Small intestine (tissue), 7 donors: ENCODE measurements around the gene TCF25. TPM values are rescaled to one million over a fixed set of nuclear protein-coding genes. Genes with fewer than 3 reads are reported as not detected.

Experiments
- DNase-seq, 2 donors: peaks; one replicate each; pipeline versions ENCODE4 v3.0.0 to v3.0.0-alpha.2; 2013
- FAIRE-seq: peaks from 2 replicates; lab custom pipeline; 2012; peaks lifted over from hg19 to GRCh38; lab: Jason Lieb, UNC
- H3K27ac ChIP-seq, 3 donors: one replicate each; pipeline ENCODE4 v1.5.1; 2013; ENCODE audit warnings: low read length in 2 of 3, mild to moderate bottlenecking in 2 of 3, control low read depth in 1 of 3, inconsistent platforms in 1 of 3, low read depth in 1 of 3, moderate library complexity in 1 of 3
- H3K27me3 ChIP-seq, 3 donors: one replicate each; pipeline ENCODE4 v1.6.1; 2013; ENCODE audit warnings: low read length in 3 of 3, inconsistent platforms in 1 of 3; ENCODE audit not compliant: control insufficient read depth in 3 of 3, insufficient read depth in 3 of 3
- H3K36me3 ChIP-seq, 3 donors: one replicate each; pipeline ENCODE4 v1.6.1; 2013; ENCODE audit warnings: low read length in 3 of 3, inconsistent platforms in 1 of 3, low read depth in 1 of 3, mild to moderate bottlenecking in 1 of 3, moderate library complexity in 1 of 3; ENCODE audit not compliant: control insufficient read depth in 3 of 3, insufficient read depth in 2 of 3
- H3K4me1 ChIP-seq, 3 donors: one replicate each; pipeline ENCODE4 v1.6.1; 2013; ENCODE audit warnings: low read length in 2 of 3, inconsistent platforms in 1 of 3, low read depth in 1 of 3, mild to moderate bottlenecking in 1 of 3, moderate library complexity in 1 of 3; ENCODE audit not compliant: control insufficient read depth in 3 of 3, insufficient read depth in 2 of 3
- H3K4me3 ChIP-seq, 3 donors: one replicate each; pipeline ENCODE4 v1.5.1; 2013; ENCODE audit warnings: low read length in 3 of 3, control low read depth in 1 of 3, inconsistent platforms in 1 of 3, low read depth in 1 of 3, mild to moderate bottlenecking in 1 of 3, moderate library complexity in 1 of 3
- H3K9me3 ChIP-seq, 2 donors: one replicate each; pipeline ENCODE4 v1.6.1; 2013; ENCODE audit warnings: low read depth in 1 of 2, low read length in 1 of 2; ENCODE audit not compliant: control insufficient read depth in 2 of 2, insufficient read depth in 1 of 2
- WGBS, 3 donors: extraction: QIAGEN DNeasy Blood & Tissue Kit; methylation state at CpG; one replicate each; pipeline ENCODE4 v1.1.7; 2013; 5-methylcytosine and 5-hydroxymethylcytosine counted together
- polyA plus RNA-seq, 4 donors: library from polyadenylated mRNA; stranded (reverse) in 3 of 4; unstranded in 1 of 4; fragments of 200-250 nt in 3 of 4; fragments of 120-200 nt in 1 of 4; gene quantifications; one replicate each; pipeline versions ENCODE4 v1.2.1 to v1.2.3, GENCODE V29; 2013
- donor health status: healthy with polysubstance abuse.
- donor health status: control.
- donor health status: control.
- donor health status: Bipolar disorder and iron deficiency.
- donor health status: healthy.

TCF25 gene
- polyA plus RNA-seq, 4 donors, result 123 to 356 (median 167) TPM

DNA sequence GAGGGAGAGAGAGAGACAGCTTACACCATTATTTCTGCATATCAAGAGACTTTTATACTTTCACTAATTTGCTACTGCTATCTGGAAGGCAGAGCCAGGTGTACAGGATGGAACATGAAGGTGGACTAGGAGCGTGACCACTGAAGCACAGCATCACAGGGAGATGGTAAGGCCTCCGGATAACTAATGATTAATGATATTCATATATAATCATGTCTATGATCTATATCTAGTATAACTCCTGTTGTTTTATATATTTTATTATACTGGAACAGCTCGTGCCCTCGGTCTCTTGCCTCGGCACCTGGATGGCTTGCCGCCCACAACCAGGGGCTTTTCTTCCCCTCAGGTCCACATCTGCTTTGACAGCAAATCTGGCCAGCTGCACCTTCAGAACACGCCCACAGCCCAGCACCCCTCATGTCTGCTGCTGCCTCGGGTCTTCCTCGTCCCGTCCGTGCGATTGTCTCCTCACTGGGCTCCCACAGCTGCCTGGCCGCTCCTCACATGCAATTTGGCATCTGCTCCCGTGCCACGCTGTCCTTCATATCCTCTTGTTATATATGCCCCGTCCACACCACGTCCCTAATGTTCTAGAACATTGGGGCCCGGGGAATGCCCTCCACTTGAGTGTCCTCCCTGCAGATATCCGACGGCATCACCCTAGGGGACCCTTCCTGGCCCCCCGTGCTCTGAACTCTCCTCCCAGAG lies 64.9 kb downstream of the TCF25 start:
- no peak for FAIRE-seq
- no peak overlapping the region for H3K4me3 ChIP-seq
- no peaks in the 10 kb centered on the region for H3K9me3 ChIP-seq

DNA sequence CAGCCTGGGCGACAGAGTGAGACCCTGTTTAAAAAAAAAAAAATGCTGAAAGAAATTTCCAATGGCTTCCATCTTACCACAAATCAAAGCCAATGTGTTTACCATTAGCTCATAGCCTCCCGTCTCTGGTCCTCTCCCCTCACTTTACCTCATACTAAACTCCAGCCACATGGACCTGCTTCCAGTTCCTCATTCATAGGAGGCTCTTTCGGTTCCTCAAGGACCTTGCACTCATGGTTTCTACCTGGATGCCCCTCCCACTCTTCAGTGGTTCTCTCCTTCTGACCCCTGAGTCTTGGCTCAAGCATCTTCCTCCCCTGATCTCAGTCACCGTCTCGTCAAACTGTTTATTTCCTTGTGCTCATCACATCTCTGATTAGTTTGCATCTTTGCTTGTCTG lies 71.4 kb downstream of the TCF25 start:
- H3K36me3 ChIP-seq, result no peaks in the 10 kb centered on the region
- no peaks in the 10 kb centered on the region for H3K9me3 ChIP-seq
- no peak overlapping the region for H3K4me3 ChIP-seq
- H3K27me3 ChIP-seq, result peaks cover 0 to 29% (median 0%) of the 10 kb centered on the region in 3 donors
- no peak overlapping the region for H3K27ac ChIP-seq
- H3K4me1 ChIP-seq, result peaks cover 0 to 5% (median 3%) of the 10 kb centered on the region in 3 donors
- WGBS, 3 donors, result 32 to 57% (median 50%) methylated on average over 5 of the region's 5 CpGs
- DNase-seq (no peak), FAIRE-seq (no peak)

More for the DNA sequence above, 64.9 kb downstream of the TCF25 start:
- DNase-seq, result no peak
- WGBS, 3 donors, result 66 to 81% (median 71%) methylated on average over 21 of the region's 21 CpGs
- Histone ChIP-seq H3K27ac (no peak overlapping the region), H3K4me1 (no peaks in the 10 kb centered on the region), H3K36me3 (peaks cover 0 to 1% (median 0%) of the 10 kb centered on the region in 3 donors), H3K27me3 (no peaks in the 10 kb centered on the region)

DNA sequence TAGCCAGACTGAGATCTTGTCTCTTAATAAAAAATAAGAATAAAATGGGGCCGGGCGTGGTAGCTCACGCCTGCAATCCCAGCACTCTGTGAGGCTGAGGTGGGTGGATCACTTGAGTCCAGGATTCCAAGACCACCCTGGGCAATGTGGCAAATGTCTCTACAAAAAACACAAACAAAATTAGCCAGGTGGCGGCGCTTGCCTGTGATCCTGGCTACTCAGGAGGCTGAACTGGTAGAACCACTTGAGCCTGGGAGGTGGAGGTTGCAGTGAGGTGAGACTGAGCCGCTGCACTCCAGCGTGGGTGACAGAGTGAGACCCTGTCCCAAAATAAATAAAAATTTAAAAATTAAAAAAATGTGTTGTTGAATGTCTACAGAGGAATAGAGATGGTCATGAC lies 72.3 kb downstream of the TCF25 start:
- Histone ChIP-seq H3K9me3 (no peaks in the 10 kb centered on the region), H3K27me3 (peaks cover 0 to 29% (median 0%) of the 10 kb centered on the region in 3 donors), H3K4me3 (no peak overlapping the region), H3K4me1 (peaks cover 0 to 5% (median 3%) of the 10 kb centered on the region in 3 donors), H3K27ac (no peak overlapping the region), H3K36me3 (no peaks in the 10 kb centered on the region)
- peak in 1 of 2 donors; percentile 11 for DNase-seq
- WGBS, 3 donors, result 29 to 58% (median 37%) methylated on average over 7 of the region's 7 CpGs
- no peak for FAIRE-seq

DNA sequence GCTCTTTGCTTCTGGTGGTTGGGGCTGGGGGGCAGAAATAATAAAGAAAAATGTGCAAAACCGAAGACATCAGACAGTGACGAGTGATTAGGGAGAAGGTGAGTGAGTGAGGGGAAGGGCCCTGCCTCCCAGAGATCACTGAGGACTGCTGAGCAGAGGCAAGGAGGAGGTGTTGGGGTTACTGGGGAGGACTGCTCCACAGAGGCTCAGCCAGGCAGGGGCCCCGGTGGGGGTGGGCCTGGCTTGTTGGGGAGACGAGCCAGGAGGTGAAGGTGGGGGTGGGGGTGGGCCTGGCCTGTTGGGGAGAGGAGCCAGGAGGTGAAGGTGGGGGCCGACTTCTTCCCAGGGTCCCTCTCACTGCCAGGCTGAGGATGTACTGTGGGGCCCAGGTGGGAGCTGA lies 73.1 kb downstream of the TCF25 start:
- Histone ChIP-seq H3K36me3 (no peaks in the 10 kb centered on the region), H3K27me3 (peaks cover 0 to 29% (median 0%) of the 10 kb centered on the region in 3 donors), H3K4me3 (no peak overlapping the region), H3K27ac (no peak overlapping the region), H3K9me3 (no peaks in the 10 kb centered on the region), H3K4me1 (peaks cover 0 to 5% (median 3%) of the 10 kb centered on the region in 3 donors)
- DNase-seq (no peak), FAIRE-seq (no peak)
- WGBS, 3 donors, result 67 to 88% (median 84%) methylated on average over 4 to 5 of the region's 5 CpGs

DNA sequence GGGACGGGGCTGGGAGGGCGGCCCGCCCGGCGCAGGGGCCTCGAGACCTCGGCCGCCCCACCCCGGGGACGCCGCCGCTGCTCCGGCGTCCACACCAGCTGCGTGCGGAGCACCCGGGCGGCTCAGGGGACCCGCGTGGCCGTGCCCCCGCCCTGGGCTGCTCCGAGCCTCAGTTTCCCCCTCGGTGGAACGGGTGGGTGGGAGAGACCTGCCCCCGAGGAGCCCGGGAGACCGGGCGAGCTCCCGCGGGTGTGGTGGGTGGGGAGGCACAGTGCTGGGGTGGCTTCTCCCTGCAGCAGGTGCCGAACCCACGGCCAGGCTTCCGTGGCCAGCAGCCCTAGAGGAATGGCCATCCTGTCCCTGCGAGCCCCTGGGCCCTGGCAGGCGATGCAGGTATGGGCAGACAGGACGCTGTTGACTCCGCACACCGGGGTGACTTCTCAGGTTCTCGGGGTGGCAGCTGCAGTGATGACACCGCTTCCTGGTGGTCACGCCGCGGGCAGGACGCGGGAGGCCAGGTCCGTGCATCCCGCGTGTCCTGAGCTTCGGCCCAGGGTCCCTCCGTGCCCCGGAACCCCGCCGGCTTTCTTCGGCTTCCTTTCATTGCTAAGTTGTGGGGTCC lies 75.8 kb downstream of the TCF25 start:
- FAIRE-seq, result no peak
- no peaks in the 10 kb centered on the region for H3K9me3 ChIP-seq
- H3K4me3 ChIP-seq, result peak overlapping the region; percentile 31 to 74 (median 52)
- H3K4me1 ChIP-seq, result peaks cover 0 to 5% (median 3%) of the 10 kb centered on the region in 3 donors
- H3K27ac ChIP-seq, result no peak overlapping the region
- peaks cover 0 to 29% (median 0%) of the 10 kb centered on the region in 3 donors for H3K27me3 ChIP-seq
- peak in 1 of 2 donors; percentile 29 for DNase-seq
- WGBS, 3 donors, result 26 to 48% (median 41%) methylated on average over 25 to 55 of the region's 55 CpGs
- H3K36me3 ChIP-seq, result peaks cover 0 to 14% (median 0%) of the 10 kb centered on the region in 3 donors

DNA sequence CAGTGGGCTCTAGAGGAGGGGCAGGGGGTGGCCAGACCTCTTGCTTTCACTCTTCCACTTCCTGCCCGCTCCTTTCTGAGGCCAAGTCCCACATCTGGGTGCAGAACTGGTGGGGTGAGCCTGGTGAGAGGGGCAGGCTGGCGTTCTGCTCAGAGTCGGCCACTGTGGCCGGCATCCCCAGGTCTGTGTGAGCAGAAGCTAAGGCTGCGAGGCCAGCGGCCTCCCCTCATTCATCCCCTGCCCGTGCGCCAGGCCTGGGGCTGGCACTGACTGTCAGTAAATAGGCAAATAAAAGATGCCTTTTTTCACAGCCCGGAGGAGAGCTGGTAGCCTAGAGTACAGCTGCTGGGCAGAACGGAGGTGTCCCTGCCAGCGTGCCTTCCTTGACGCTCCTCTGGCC lies 76.4 kb downstream of the TCF25 start:
- FAIRE-seq (no peak), DNase-seq (no peak)
- Histone ChIP-seq H3K4me1 (peaks cover 0 to 5% (median 3%) of the 10 kb centered on the region in 3 donors), H3K4me3 (peak overlapping the region in 2 of 3 donors; percentile 52 to 74), H3K27ac (no peak overlapping the region), H3K27me3 (peaks cover 0 to 25% (median 0%) of the 10 kb centered on the region in 3 donors), H3K9me3 (no peaks in the 10 kb centered on the region), H3K36me3 (peaks cover 0 to 19% (median 0%) of the 10 kb centered on the region in 3 donors)
- 79 to 88% (median 80%) methylated on average over 12 of the region's 12 CpGs for WGBS, 3 donors

DNA sequence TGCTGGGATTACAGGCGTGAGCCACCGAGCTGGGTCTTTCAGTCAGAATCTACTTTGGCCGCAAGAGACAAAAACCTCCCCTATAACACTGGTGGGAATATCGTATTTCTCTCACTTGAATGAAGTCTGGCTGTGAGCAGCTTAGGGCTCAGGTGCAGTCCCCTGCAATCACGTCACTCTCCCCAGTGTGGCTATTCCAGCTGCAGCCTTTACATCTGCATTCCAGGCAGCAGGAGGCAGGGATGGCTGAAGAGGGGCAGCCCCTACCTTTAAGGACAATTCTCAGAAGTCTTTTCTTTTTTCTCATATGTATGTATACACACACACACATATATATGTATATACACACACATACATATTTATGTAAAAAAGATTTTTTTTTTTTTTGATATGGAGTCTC lies 78.1 kb downstream of the TCF25 start:
- no peak for FAIRE-seq
- no peak for DNase-seq
- peaks cover 0 to 34% (median 0%) of the 10 kb centered on the region in 3 donors for H3K36me3 ChIP-seq
- peaks cover 0 to 10% (median 0%) of the 10 kb centered on the region in 3 donors for H3K27me3 ChIP-seq
- H3K27ac ChIP-seq, result no peak overlapping the region
- peaks cover 0 to 5% (median 3%) of the 10 kb centered on the region in 3 donors for H3K4me1 ChIP-seq
- H3K9me3 ChIP-seq, result no peaks in the 10 kb centered on the region
- no peak overlapping the region for H3K4me3 ChIP-seq
- 92 to 96% (median 96%) methylated on average over 5 of the region's 5 CpGs for WGBS, 3 donors

DNA sequence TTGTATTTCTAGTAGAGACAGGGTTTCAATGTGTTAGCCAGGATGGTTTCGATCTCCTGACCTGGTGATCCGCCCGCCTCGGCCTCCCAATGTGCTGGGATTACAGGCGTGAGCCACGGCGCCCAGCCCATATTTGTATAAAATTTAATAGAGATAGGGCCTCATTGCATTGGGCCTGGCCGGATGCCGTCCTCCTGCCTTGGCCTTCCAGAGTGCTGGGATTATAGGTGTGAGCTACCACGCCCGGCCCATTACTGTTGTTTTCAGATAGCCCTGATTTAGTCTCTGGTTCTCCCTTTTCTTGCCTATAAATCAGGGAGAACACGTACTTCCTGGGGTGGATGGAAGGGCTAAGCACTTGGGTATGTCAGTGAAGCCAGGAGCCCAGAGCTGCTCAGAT lies 78.7 kb downstream of the TCF25 start:
- H3K4me1 ChIP-seq, result peaks cover 0 to 5% (median 3%) of the 10 kb centered on the region in 3 donors
- H3K4me3 ChIP-seq, result no peak overlapping the region
- DNase-seq (no peak), FAIRE-seq (no peak)
- no peak overlapping the region for H3K27ac ChIP-seq
- H3K36me3 ChIP-seq, result peaks cover 0 to 39% (median 0%) of the 10 kb centered on the region in 3 donors
- no peaks in the 10 kb centered on the region for H3K9me3 ChIP-seq
- peaks cover 0 to 6% (median 0%) of the 10 kb centered on the region in 3 donors for H3K27me3 ChIP-seq
- 86 to 93% (median 87%) methylated on average over 12 of the region's 12 CpGs for WGBS, 3 donors
